Stimulated activated CD8-positive, alpha-beta memory T cell treated with anti-CD3 and anti-CD28 coated beads, Interleukin-4, amount 100 ng/mL, for 1 hour (primary cell): ENCODE results near the gene ZNHIT1.
"Not testable (repeated sequence)": the region's sequence is repeated elsewhere in the genome, so short reads cannot be mapped to it uniquely, and the experiment has no call there.

Experiments used
- DNase-seq, 2 donors: peaks; one replicate each; pipeline ENCODE4 v3.0.0-alpha.2; 2020; ENCODE audit warnings: low read depth in 2 of 2, low spot score in 1 of 2

Gene ZNHIT1

GRCh38 chr7:101186844-101187428 lies 31.0 kb upstream of the ZNHIT1 start:
- no peak for DNase-seq

- no peak for DNase-seq
Measured at GRCh38 chr7:101189109-101189508, 28.9 kb upstream of the ZNHIT1 start.

GRCh38 chr7:101195884-101196283 lies 22.1 kb upstream of the ZNHIT1 start:
- DNase-seq: no peak

GRCh38 chr7:101197991-101198390 lies 20.0 kb upstream of the ZNHIT1 start:
- no peak for DNase-seq

- no peak for DNase-seq
Measured at GRCh38 chr7:101198476-101198875, 19.5 kb upstream of the ZNHIT1 start.

GRCh38 chr7:101199522-101199921 lies 18.4 kb upstream of the ZNHIT1 start:
- DNase-seq: not testable (repeated sequence)

GRCh38 chr7:101200504-101200861 lies 17.5 kb upstream of the ZNHIT1 start:
- DNase-seq: no peak

- DNase-seq: no peak
Measured at GRCh38 chr7:101200862-101201599, 16.9 kb upstream of the ZNHIT1 start, which contains the start of gene MOGAT3. TSS of gene MOGAT3 (minus strand) at chr7:101201036. CDS start at chr7:101200854, 182 bp downstream.

GRCh38 chr7:101201695-101202602 lies 16.0 kb upstream of the ZNHIT1 start:
- no peak for DNase-seq

- no peak for DNase-seq
Measured at GRCh38 chr7:101202603-101202918, 15.4 kb upstream of the ZNHIT1 start.

- not testable (repeated sequence) for DNase-seq
Measured at GRCh38 chr7:101203740-101204738, 13.9 kb upstream of the ZNHIT1 start.

- DNase-seq: no peak
Measured at GRCh38 chr7:101205901-101206664, 11.9 kb upstream of the ZNHIT1 start.

- no peak for DNase-seq
Measured at GRCh38 chr7:101206665-101207042, 11.3 kb upstream of the ZNHIT1 start.

- no peak for DNase-seq
Measured at GRCh38 chr7:101207459-101207858, 10.5 kb upstream of the ZNHIT1 start.

GRCh38 chr7:101208794-101209193 lies 9.2 kb upstream of the ZNHIT1 start:
- no peak for DNase-seq

- no peak for DNase-seq
Measured at GRCh38 chr7:101210143-101210542, 7.8 kb upstream of the ZNHIT1 start.

GRCh38 chr7:101211501-101211900 lies 6.5 kb upstream of the ZNHIT1 start:
- DNase-seq: no peak

GRCh38 chr7:101212014-101212413 lies 6.0 kb upstream of the ZNHIT1 start:
- no peak for DNase-seq

- no peak for DNase-seq
Measured at GRCh38 chr7:101216001-101216859, 1.7 kb upstream of the ZNHIT1 start.
